Brain microvascular endothelial cell (primary cell): Measurements from ENCODE around the gene NPR3.

ENCODE experiments used
- DNase-seq: peaks from one replicate; pipeline ENCODE4 v3.0.0-alpha.2; 2020
- H3K27ac ChIP-seq: fragments of 250-450 bp; sonication (Bioruptor Pico); 2 replicates; pipeline ENCODE4 v1.5.1; 2020; ENCODE audit warnings: mild to moderate bottlenecking, moderate library complexity
- H3K27me3 ChIP-seq: fragments of 250-450 bp; sonication (Bioruptor Pico); replicated peaks from 2 replicates; pipeline ENCODE4 v1.5.1; 2020; ENCODE audit warnings: mild to moderate bottlenecking
- H3K36me3 ChIP-seq: fragments of 250-450 bp; sonication (Bioruptor Pico); replicated peaks from 2 replicates; pipeline ENCODE4 v1.5.1; 2020; ENCODE audit warnings: mild to moderate bottlenecking
- H3K4me3 ChIP-seq: 2 replicates; pipeline ENCODE4 v1.5.1; 2011; ENCODE audit warnings: low read depth, mild to moderate bottlenecking, control low read depth, low read length, moderate library complexity
- in situ Hi-C: cut with HindIII; loops from 2 replicates; pipeline ENCODE4 v1.10.0; 2017; ENCODE audit warnings: low sequenced_read_pairs, low pct_ligation_motif_present
- TF ChIP-seq, protein P1 (sequence below): IDR thresholded peaks from 2 replicates; pipeline ENCODE4 v1.5.1; 2011; ENCODE audit warnings: low read depth, mild to moderate bottlenecking, moderate library complexity, low read length, control low read depth, inconsistent platforms; ENCODE audit errors: missing control alignments

Gene NPR3

DNA sequence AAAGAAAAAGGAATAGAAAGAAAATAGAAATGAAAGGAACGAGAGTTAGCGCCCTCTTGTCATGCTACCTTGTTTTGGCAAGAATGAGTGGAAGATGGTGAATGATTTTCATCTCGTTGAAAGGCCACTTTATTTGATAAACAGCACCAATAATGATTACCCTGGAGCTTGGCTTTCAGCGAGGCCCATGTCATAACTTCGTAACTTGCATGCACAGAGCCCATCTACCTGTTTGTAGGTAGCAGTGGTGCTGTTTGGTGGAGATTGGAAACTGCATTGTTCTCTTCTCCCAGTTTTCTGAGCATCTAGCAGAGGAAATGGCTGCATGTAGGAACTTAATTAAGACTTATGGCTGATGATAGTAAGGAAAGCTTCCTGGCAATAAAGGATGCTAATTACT lies 59.3 kb downstream of the NPR3 start:
- Histone ChIP-seq H3K4me3 (no peak overlapping the region), H3K27ac (no peak overlapping the region), H3K36me3 (no peaks in the 10 kb centered on the region), H3K27me3 (no peaks in the 10 kb centered on the region)
- TF ChIP-seq, protein P1, sequence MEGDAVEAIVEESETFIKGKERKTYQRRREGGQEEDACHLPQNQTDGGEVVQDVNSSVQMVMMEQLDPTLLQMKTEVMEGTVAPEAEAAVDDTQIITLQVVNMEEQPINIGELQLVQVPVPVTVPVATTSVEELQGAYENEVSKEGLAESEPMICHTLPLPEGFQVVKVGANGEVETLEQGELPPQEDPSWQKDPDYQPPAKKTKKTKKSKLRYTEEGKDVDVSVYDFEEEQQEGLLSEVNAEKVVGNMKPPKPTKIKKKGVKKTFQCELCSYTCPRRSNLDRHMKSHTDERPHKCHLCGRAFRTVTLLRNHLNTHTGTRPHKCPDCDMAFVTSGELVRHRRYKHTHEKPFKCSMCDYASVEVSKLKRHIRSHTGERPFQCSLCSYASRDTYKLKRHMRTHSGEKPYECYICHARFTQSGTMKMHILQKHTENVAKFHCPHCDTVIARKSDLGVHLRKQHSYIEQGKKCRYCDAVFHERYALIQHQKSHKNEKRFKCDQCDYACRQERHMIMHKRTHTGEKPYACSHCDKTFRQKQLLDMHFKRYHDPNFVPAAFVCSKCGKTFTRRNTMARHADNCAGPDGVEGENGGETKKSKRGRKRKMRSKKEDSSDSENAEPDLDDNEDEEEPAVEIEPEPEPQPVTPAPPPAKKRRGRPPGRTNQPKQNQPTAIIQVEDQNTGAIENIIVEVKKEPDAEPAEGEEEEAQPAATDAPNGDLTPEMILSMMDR = no peak
- in situ Hi-C loops = no loop called here
- DNase-seq = no peak

DNA sequence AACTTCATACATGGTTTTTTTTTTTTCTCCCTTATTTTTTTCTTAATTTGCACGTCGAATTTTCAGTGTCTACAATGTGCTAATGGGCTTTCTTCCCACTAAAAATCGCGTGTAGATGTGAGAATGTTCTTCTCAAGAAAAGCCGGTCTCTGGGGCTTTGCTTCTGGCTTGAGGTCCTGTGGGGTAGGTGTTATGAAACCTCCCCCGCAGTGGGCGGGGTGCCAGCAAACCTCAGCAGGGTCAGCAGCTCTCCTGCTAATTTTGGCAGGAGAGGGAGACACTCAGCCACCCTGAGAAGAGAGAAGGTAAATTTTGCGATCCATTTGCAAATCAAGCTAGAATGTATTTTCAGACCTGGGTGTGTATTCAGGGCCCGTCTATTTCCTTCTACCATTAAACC lies 59.9 kb downstream of the NPR3 start:
- no peak overlapping the region for H3K27ac ChIP-seq
- in situ Hi-C loops = no loop called here
- no peaks in the 10 kb centered on the region for H3K27me3 ChIP-seq
- H3K36me3 ChIP-seq = no peaks in the 10 kb centered on the region
- no peak overlapping the region for H3K4me3 ChIP-seq
- no peak for DNase-seq
- TF ChIP-seq, protein P1 = no peak

- no peak overlapping the region for H3K4me3 ChIP-seq
- TF ChIP-seq, protein P1 = no peak
- no peak for DNase-seq
- no peak overlapping the region for H3K27ac ChIP-seq
- H3K36me3 ChIP-seq = no peaks in the 10 kb centered on the region
- in situ Hi-C loops = no loop called here
- H3K27me3 ChIP-seq = no peaks in the 10 kb centered on the region
Measured at GRCh38 chr5:32773944-32774343, 62.8 kb downstream of the NPR3 start.

DNA sequence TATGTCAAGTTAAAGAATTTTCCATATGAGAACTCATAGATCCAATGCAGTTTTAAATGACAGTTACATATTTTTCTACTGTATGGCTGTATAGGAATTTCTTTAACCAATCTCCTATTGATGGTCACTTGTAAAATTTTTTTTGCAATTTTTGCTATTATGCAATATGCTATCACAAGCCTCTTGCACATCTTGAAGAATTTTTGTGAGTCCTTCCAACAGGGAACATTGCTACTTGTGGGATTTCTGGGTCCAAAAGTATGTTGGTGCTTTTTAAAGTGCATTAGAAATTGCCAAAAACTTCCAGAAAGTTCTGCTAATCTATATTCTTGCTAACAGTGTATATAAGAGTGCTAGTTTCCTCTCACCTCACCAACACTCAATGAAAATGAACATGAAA lies 65.1 kb downstream of the NPR3 start:
- H3K36me3 ChIP-seq = no peaks in the 10 kb centered on the region
- H3K4me3 ChIP-seq = no peak overlapping the region
- no peak for DNase-seq
- in situ Hi-C loops = no loop called here
- H3K27me3 ChIP-seq = no peaks in the 10 kb centered on the region
- H3K27ac ChIP-seq = no peak overlapping the region
- TF ChIP-seq, protein P1 = no peak

DNA sequence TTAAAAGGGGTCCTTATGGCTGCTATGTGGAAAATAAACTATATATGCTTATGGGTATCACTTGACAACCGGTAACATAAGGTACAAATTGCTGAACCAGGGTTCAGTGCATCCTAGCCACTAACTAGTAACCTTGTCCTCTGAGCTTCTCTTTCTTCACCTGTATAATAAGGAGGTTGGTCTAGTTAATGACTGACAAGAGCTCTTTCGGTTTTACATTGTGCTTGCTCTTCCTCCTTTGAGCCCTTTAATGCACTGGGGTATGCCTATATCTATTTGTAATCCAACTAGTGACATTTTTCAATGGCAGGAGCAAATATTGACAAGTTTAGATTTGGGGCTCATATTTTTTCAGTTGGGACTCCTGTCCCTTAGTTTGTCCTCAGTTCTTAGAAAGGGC lies 66.1 kb downstream of the NPR3 start:
- no peaks in the 10 kb centered on the region for H3K36me3 ChIP-seq
- H3K27ac ChIP-seq = no peak overlapping the region
- H3K4me3 ChIP-seq = no peak overlapping the region
- DNase-seq = no peak
- in situ Hi-C loops = no loop called here
- TF ChIP-seq, protein P1 = no peak
- H3K27me3 ChIP-seq = no peaks in the 10 kb centered on the region

GRCh38 chr5:32777733-32778132 lies 66.6 kb downstream of the NPR3 start:
- no peak overlapping the region for H3K4me3 ChIP-seq
- no peak overlapping the region for H3K27ac ChIP-seq
- no peak for DNase-seq
- H3K27me3 ChIP-seq = no peaks in the 10 kb centered on the region
- in situ Hi-C loops = no loop called here
- TF ChIP-seq, protein P1 = no peak
- H3K36me3 ChIP-seq = no peaks in the 10 kb centered on the region
